SK-N-SH (cell line): ENCODE data around the gene UNC79. TPM values are rescaled to one million over a fixed set of nuclear protein-coding genes. Genes with fewer than 3 reads are reported as not detected.

Source experiments
- CTCF ChIA-PET: fragments of 300-600, 350-600 bp; formaldehyde crosslinking; extraction: SDS; loops from one replicate; lab custom pipeline; 2021; lab: Yijun Ruan, JAX
- POLR2A ChIA-PET: fragments of 350-600 bp; sonication (Branson Sonifier 250); formaldehyde crosslinking; extraction: SDS; loops from one replicate; lab custom pipeline; 2020; ENCODE audit warnings: antibody characterized with exemption, inconsistent platforms; lab: Yijun Ruan, JAX
- DNase-seq: peaks from one replicate; pipeline ENCODE4 v3.0.0; 2012
- H2AFZ ChIP-seq: fragments of 200-600 bp; sonication (generic); 2 replicates; pipeline ENCODE4 v1.8.1; 2016; ENCODE audit warnings: antibody characterized with exemption, mild to moderate bottlenecking, low read depth
- H3F3A ChIP-seq: fragments of 200-600 bp; sonication (generic); replicated peaks from 2 replicates; pipeline ENCODE3; 2016; ENCODE audit warnings: antibody characterized with exemption, mild to moderate bottlenecking; ENCODE audit not compliant: insufficient read depth
- H3K27ac ChIP-seq, 2 experiments: fragments of 200-500 bp in 1 of 2; fragments of 200-600 bp in 1 of 2; sonication (Bioruptor generic) in 1 of 2; sonication (generic), shearing (Covaris generic) in 1 of 2; 2 replicates each; pipeline versions ENCODE4 v1.5.1 to v1.6.1; 2014 to 2016; ENCODE audit warnings: low read depth in 2 of 2, inconsistent platforms in 1 of 2, low read length in 1 of 2, mild to moderate bottlenecking in 1 of 2, mixed read lengths in 1 of 2
- H3K27me3 ChIP-seq: fragments of 200-600 bp; sonication (generic), shearing (Covaris generic); 2 replicates; pipeline ENCODE4 v1.6.1; 2016; ENCODE audit warnings: mixed run types; ENCODE audit not compliant: insufficient read depth
- H3K36me3 ChIP-seq, 2 experiments: fragments of 200-500 bp in 1 of 2; fragments of 200-600 bp in 1 of 2; sonication (Bioruptor generic) in 1 of 2; sonication (generic) in 1 of 2; replicated peaks in 1 of 2; 2 replicates each; pipeline versions ENCODE3 to v1.5.1; 2014 to 2016; ENCODE audit warnings: low read length in 1 of 2, mild to moderate bottlenecking in 1 of 2; ENCODE audit not compliant: insufficient read depth in 2 of 2, control insufficient read depth in 1 of 2
- H3K4me1 ChIP-seq, 2 experiments: fragments of 200-500 bp in 1 of 2; fragments of 200-600 bp in 1 of 2; sonication (Bioruptor generic) in 1 of 2; sonication (generic), shearing (Covaris generic) in 1 of 2; 2 replicates each; pipeline versions ENCODE4 v1.5.1 to v1.6.1; 2014 to 2016; ENCODE audit warnings: low read depth in 1 of 2, low read length in 1 of 2, mixed run types in 1 of 2; ENCODE audit not compliant: insufficient read depth in 2 of 2, control insufficient read depth in 1 of 2
- H3K4me2 ChIP-seq: fragments of 200-600 bp; sonication (generic), shearing (Covaris generic); 2 replicates; pipeline ENCODE4 v1.6.1; 2017; ENCODE audit warnings: mixed run types
- H3K4me3 ChIP-seq, 2 experiments: fragments of 200-500 bp in 1 of 2; fragments of 200-600 bp in 1 of 2; sonication (Bioruptor generic) in 1 of 2; sonication (generic), shearing (Covaris generic) in 1 of 2; 2 replicates each; pipeline versions ENCODE4 v1.5.1 to v1.8.1; 2014 to 2016; ENCODE audit warnings: low read depth in 2 of 2, inconsistent platforms in 1 of 2, low read length in 1 of 2, mild to moderate bottlenecking in 1 of 2, mixed read lengths in 1 of 2, moderate library complexity in 1 of 2
- H3K79me2 ChIP-seq: fragments of 200-600 bp; sonication (generic); 2 replicates; pipeline ENCODE4 v1.8.1; 2017; ENCODE audit warnings: mild to moderate bottlenecking; ENCODE audit not compliant: insufficient read depth
- H3K9ac ChIP-seq: fragments of 200-600 bp; sonication (generic); 2 replicates; pipeline ENCODE4 v1.6.1; 2017; ENCODE audit warnings: mixed run types
- H3K9me2 ChIP-seq: fragments of 200-600 bp; sonication (generic); 2 replicates; pipeline ENCODE4 v1.6.1; 2017; ENCODE audit warnings: mixed run types
- H3K9me3 ChIP-seq: fragments of 200-600 bp; sonication (generic); 2 replicates; pipeline ENCODE4 v1.6.1; 2017; ENCODE audit warnings: mixed run types, mild to moderate bottlenecking, moderate library complexity
- H4K20me1 ChIP-seq: fragments of 200-600 bp; sonication (generic); 2 replicates; pipeline ENCODE4 v1.6.1; 2017; ENCODE audit warnings: mild to moderate bottlenecking, mixed run types; ENCODE audit not compliant: insufficient read depth
- EP300 ChIP-seq, 2 experiments: IDR thresholded peaks; 2 replicates each; pipeline versions ENCODE4 v1.4.0 to v1.6.1; 2012; ENCODE audit warnings: borderline replicate concordance in 1 of 2, low read depth in 1 of 2, low read length in 1 of 2
- FOSL2 ChIP-seq: IDR thresholded peaks from 2 replicates; pipeline ENCODE4 v1.4.0; 2012; ENCODE audit warnings: low read depth, mild to moderate bottlenecking, moderate library complexity, borderline replicate concordance
- FOXM1 ChIP-seq: IDR thresholded peaks from 2 replicates; pipeline ENCODE4 v1.4.0; 2012; ENCODE audit warnings: low read depth, mild to moderate bottlenecking
- GABPA ChIP-seq: IDR thresholded peaks from 2 replicates; pipeline ENCODE4 v1.4.0; 2012; ENCODE audit warnings: low read depth, mild to moderate bottlenecking
- IRF3 ChIP-seq: fragments of 150-350 bp; IDR thresholded peaks from 2 replicates; pipeline ENCODE4 v1.6.1; 2016; ENCODE audit warnings: mild to moderate bottlenecking, low read depth, low read length
- JUND ChIP-seq: IDR thresholded peaks from 2 replicates; pipeline ENCODE4 v1.4.0; 2012
- MAX ChIP-seq: IDR thresholded peaks from 2 replicates; pipeline ENCODE4 v1.4.0; 2012; ENCODE audit warnings: low read depth
- MEF2A ChIP-seq: IDR thresholded peaks from 2 replicates; pipeline ENCODE4 v1.4.0; 2012; ENCODE audit warnings: low read depth, borderline replicate concordance
- MXI1 ChIP-seq: IDR thresholded peaks from 2 replicates; pipeline ENCODE4 v1.6.1; 2012; ENCODE audit warnings: mild to moderate bottlenecking, low read depth, low read length, improper control_type of control experiment
- NFIC ChIP-seq: IDR thresholded peaks from 2 replicates; pipeline ENCODE4 v1.4.0; 2012; ENCODE audit warnings: borderline replicate concordance
- NRF1 ChIP-seq: IDR thresholded peaks from 2 replicates; pipeline ENCODE4 v1.6.1; 2012; ENCODE audit warnings: low read depth, mild to moderate bottlenecking, low read length
- POLR2AphosphoS5 ChIP-seq: IDR thresholded peaks from 2 replicates; pipeline ENCODE4 v1.6.1; 2012; ENCODE audit warnings: low read depth, low read length
- RAD21 ChIP-seq: IDR thresholded peaks from 2 replicates; pipeline ENCODE4 v1.6.1; 2012; ENCODE audit warnings: mild to moderate bottlenecking, low read length
- RCOR1 ChIP-seq: fragments of 150-350 bp; IDR thresholded peaks from 2 replicates; pipeline ENCODE4 v1.6.1; 2017; ENCODE audit warnings: antibody characterized with exemption, low read length
- SMC3 ChIP-seq: IDR thresholded peaks from 2 replicates; pipeline ENCODE4 v1.6.1; 2012; ENCODE audit warnings: low read depth, low read length, improper control_type of control experiment
- TAF1 ChIP-seq: IDR thresholded peaks from 2 replicates; pipeline ENCODE4 v1.6.1; 2012; ENCODE audit warnings: low read depth, mild to moderate bottlenecking, low read length, moderate library complexity, borderline replicate concordance
- TCF12 ChIP-seq: IDR thresholded peaks from 2 replicates; pipeline ENCODE4 v1.4.0; 2012
- USF2 ChIP-seq: fragments of 150-350 bp; IDR thresholded peaks from 2 replicates; pipeline ENCODE4 v1.6.1; 2017; ENCODE audit warnings: antibody characterized with exemption, low read length, low read depth, borderline replicate concordance
- YY1 ChIP-seq: IDR thresholded peaks from 2 replicates; pipeline ENCODE4 v1.4.0; 2012; ENCODE audit warnings: low read depth, mild to moderate bottlenecking
- ZBTB33 ChIP-seq: IDR thresholded peaks from 2 replicates; pipeline ENCODE4 v1.4.0; 2012; ENCODE audit warnings: low read depth, borderline replicate concordance
- WGBS: methylation state at CpG from one replicate; pipeline ENCODE4 v1.1.6; 2017; ENCODE audit warnings: low lambda C conversion rate; 5-methylcytosine and 5-hydroxymethylcytosine counted together
- polyA plus RNA-seq, 3 experiments: library from polyadenylated mRNA; depleted of rRNA; stranded (reverse); fragments of >200 nt; gene quantifications; 2 replicates each; pipeline ENCODE4 v1.2.3, GENCODE V29; 2012

Gene UNC79
- polyA plus RNA-seq, 1 of the 3 experiments (the other 2 are of a cell fraction) = 0.10 TPM

DNA sequence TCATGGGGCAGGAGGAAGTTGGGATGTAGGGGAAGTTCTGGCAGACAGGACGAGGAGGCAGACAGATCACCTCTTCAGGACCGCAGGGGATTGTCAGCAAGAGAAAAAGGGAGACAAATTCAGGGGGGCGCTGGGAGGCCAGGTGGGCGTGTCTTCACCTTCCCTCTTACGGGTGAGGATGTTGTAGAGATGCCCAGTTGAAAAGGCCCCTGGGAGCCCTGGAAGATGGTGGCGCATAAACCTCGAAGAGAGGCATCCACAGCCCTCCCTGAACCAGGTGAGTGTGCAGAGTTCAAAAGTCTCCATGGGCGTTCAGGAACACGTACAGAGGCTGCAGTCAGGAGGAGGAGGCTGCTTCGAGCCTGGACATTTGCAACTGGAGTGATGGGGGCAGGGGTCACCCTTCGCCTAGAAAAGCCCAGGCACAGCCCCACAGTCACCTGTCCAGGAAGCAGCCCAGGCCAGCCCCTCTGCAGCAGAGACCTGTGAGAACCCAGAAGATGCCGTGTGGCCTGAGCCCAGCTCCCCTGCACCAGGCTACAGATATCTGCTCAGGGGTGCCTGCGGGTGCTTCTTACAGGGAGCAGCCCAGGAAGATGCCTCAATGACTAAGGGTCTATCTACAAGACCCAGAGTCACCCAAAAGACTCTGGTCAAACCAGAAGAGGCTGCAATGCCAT is 283.1 kb downstream of the UNC79 start:
- Histone ChIP-seq H3K4me2 (no peak overlapping the region), H3F3A (no peaks in the 10 kb centered on the region), H3K27ac (no peak overlapping the region), H3K4me3 (no peak overlapping the region), H3K9me3 (no peaks in the 10 kb centered on the region), H3K36me3 (no peaks in the 10 kb centered on the region), H3K9ac (no peak overlapping the region), H2AFZ (no peak overlapping the region), H3K4me1 (peaks cover 0 to 9% of the 10 kb centered on the region in 2 experiments; a peak in 1 of 4 replicates), H3K9me2 (no peaks in the 10 kb centered on the region), H3K27me3 (no peaks in the 10 kb centered on the region), H3K79me2 (no peaks in the 10 kb centered on the region), H4K20me1 (no peaks in the 10 kb centered on the region)
- ChIA-PET CTCF (no interaction called here), POLR2A (no interaction called here)
- 34% methylated on average over 6 of the region's 13 CpGs for WGBS
- TF ChIP-seq TAF1 = no peak
- TF ChIP-seq MEF2A = no peak
- no peak for TF ChIP-seq RCOR1
- TF ChIP-seq YY1 = no peak
- TF ChIP-seq JUND = no peak
- peak; percentile 20 for DNase-seq

- H3K36me3 ChIP-seq = no peaks in the 10 kb centered on the region
- no peaks in the 10 kb centered on the region for H3K79me2 ChIP-seq
- no peak overlapping the region for H3K9ac ChIP-seq
- POLR2A ChIA-PET = interaction anchor here (0.6 to 0.8 kb wide), 3 partner anchors 11 to 34 kb away, joined by 3 read pairs; no protein-coding TSS in a partner anchor
- no peak overlapping the region for H2AFZ ChIP-seq
- no peak overlapping the region for H3K27ac ChIP-seq
- peaks cover 0 to 9% of the 10 kb centered on the region in 2 experiments; a peak in 1 of 4 replicates for H3K4me1 ChIP-seq
- H3K4me2 ChIP-seq = no peak overlapping the region
- no peaks in the 10 kb centered on the region for H4K20me1 ChIP-seq
- DNase-seq = no peak
- H3K27me3 ChIP-seq = no peaks in the 10 kb centered on the region
- CTCF ChIA-PET = interaction anchor here (0.8 to 2.0 kb wide), 4 partner anchors 10 to 225 kb away, joined by 3 to 10 read pairs (median 4); no protein-coding TSS in a partner anchor
- H3F3A ChIP-seq = no peaks in the 10 kb centered on the region
- no peaks in the 10 kb centered on the region for H3K9me2 ChIP-seq
- 36% methylated on average over 7 of the region's 7 CpGs for WGBS
- H3K9me3 ChIP-seq = no peaks in the 10 kb centered on the region
- no peak overlapping the region for H3K4me3 ChIP-seq
- TF ChIP-seq MXI1 (no peak), FOSL2 (no peak), SMC3 (no peak), EP300 (IDR thresholded peaks at IDR 0.05; ENCODE audit: borderline replicate concordance in 1 of 2, low read depth in 1 of 2, low read length in 1 of 2) (no peak), NRF1 (no peak), TCF12 (no peak), FOXM1 (no peak), USF2 (no peak), NFIC (no peak), JUND (no peak), YY1 (no peak), TAF1 (no peak), MAX (no peak), RCOR1 (no peak), POLR2AphosphoS5 (no peak), ZBTB33 (no peak), RAD21 (no peak), IRF3 (no peak), GABPA (no peak)
Observed at GRCh38 chr14:93714605-93715004, 283.9 kb downstream of the UNC79 start.
